ENCODE results near the gene CAV1. TPM values are rescaled to one million over a fixed set of nuclear protein-coding genes. Genes with fewer than 3 reads are reported as not detected.
"Not testable (repeated sequence)": the region's sequence is repeated elsewhere in the genome, so short reads cannot be mapped to it uniquely, and the experiment has no call there.

Gene CAV1
- total RNA-seq (ENCODE audit: low replicate concordance) = 14.4 and 56.1 TPM in 2 replicates
- long read RNA-seq, transcript CAV1-201 (3 exons, 2,704 nt) = major isoform, 82 of 200 reads
- long read RNA-seq, transcript CAV1-206 (3 exons, 1,653 nt) = minor isoform, 16 of 200 reads
- long read RNA-seq, transcript CAV1-202 (2 exons, 2,628 nt) = minor isoform, 67 of 200 reads
- long read RNA-seq, partial matches to known transcripts = 23 of 200 reads
- long read RNA-seq, other reads (novel, unspliced or antisense) = 9 of 200 reads

DNA sequence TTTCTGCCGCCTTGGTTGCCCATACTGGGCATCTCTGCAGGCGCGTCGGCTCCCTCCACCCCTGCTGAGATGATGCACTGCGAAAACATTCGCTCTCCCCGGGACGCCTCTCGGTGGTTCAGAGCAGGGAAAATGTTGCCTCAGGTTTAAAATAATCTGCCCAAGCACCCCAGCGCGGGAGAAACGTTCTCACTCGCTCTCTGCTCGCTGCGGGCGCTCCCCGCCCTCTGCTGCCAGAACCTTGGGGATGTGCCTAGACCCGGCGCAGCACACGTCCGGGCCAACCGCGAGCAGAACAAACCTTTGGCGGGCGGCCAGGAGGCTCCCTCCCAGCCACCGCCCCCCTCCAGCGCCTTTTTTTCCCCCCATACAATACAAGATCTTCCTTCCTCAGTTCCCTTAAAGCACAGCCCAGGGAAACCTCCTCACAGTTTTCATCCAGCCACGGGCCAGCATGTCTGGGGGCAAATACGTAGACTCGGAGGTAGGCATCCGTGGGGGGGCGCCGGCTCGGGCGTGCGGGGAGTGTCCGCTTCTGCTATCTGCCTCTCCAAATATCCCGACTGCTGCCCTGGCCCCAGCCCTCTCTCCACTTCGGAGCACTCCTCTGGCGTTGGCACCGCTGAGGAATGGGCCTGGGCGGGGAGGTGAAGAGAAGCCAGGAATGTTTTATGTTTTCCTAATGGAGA lies at the start of gene CAV1:
CAV1 (plus strand) TSS at position 428 of the 689 bp plus-strand sequence; CDS start at position 455, 27 bp downstream.
- no peak for TF ChIP-seq CTCF (conservative IDR thresholded peaks at IDR 0.05)
- Mint-ChIP-seq H3K27me3 (peaks cover 67% of the 10 kb centered on the region), H3K27ac (peak within 1 kb of the TSS; percentile 89), H3K4me1 (ENCODE audit: unreplicated experiment) (peaks cover 14% of the 10 kb centered on the region), H3K9me3 (no peaks in the 10 kb centered on the region), H3K4me3 (peak within 1 kb of the TSS; percentile 93), H3K36me3 (no peaks in the 10 kb centered on the region)
- DNase-seq (ENCODE audit: extremely low spot score, unreplicated experiment) = no peak

- Mint-ChIP-seq H3K4me3 (no peak overlapping the region), H3K4me1 (ENCODE audit: unreplicated experiment) (no peaks in the 10 kb centered on the region), H3K27me3 (no peaks in the 10 kb centered on the region), H3K36me3 (no peaks in the 10 kb centered on the region), H3K27ac (no peak overlapping the region), H3K9me3 (peaks cover 10% of the 10 kb centered on the region)
- TF ChIP-seq CTCF (conservative IDR thresholded peaks at IDR 0.05) = no peak
- DNase-seq (ENCODE audit: extremely low spot score, unreplicated experiment) = no peak
These were observed 47.2 kb upstream of the CAV1 start for GRCh38 chr7:116477625-116478024.

DNA sequence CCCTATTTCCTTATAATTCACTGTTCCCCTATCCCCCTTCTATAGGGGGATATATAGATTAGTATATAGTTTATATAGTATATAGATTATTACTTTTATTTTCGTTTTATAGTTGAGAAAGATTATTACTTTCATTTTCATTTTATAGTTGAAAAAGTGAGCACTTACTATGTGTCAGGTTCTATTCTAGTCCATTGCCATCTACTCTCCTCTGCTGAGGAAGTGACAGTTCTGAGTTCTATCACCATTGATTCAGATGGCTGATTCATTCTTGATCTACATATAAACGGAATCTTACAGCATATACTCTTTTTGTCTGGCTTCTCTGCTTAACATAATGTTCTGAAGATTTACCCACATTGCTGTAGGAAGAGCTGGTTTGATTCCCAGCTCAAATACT lies 46.0 kb upstream of the CAV1 start:
- Mint-ChIP-seq H3K27ac (no peak overlapping the region), H3K36me3 (no peaks in the 10 kb centered on the region), H3K27me3 (no peaks in the 10 kb centered on the region), H3K4me3 (no peak overlapping the region), H3K9me3 (peaks cover 10% of the 10 kb centered on the region), H3K4me1 (ENCODE audit: unreplicated experiment) (no peaks in the 10 kb centered on the region)
- no peak for DNase-seq (ENCODE audit: extremely low spot score, unreplicated experiment)
- TF ChIP-seq CTCF (conservative IDR thresholded peaks at IDR 0.05) = no peak

- TF ChIP-seq CTCF (conservative IDR thresholded peaks at IDR 0.05) = no peak
- no peak overlapping the region for H3K27ac Mint-ChIP-seq
- no peaks in the 10 kb centered on the region for H3K9me3 Mint-ChIP-seq
- no peaks in the 10 kb centered on the region for H3K36me3 Mint-ChIP-seq
- no peaks in the 10 kb centered on the region for H3K27me3 Mint-ChIP-seq
- no peak overlapping the region for H3K4me3 Mint-ChIP-seq
- no peaks in the 10 kb centered on the region for H3K4me1 Mint-ChIP-seq (ENCODE audit: unreplicated experiment)
- DNase-seq (ENCODE audit: extremely low spot score, unreplicated experiment) = no peak
These were observed 41.4 kb upstream of the CAV1 start for GRCh38 chr7:116483271-116483942.

DNA sequence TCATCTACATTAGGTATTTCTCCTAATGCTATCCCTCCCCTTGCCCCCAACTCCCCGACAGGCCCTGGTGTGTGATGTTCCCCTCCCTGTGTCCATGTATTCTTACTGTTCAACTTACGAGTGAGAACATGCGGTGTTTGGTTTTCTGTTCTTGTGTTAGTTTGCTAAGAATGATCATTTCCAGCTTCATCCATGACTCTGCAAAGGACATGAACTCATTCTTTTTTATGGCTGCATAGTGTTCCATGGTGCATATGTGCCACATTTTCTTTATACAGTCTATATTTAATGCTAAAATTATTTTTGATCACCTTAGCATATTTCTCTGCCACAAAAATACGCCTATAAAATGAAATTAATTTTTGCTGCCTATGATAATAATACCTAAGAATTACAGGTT lies 40.4 kb upstream of the CAV1 start:
- not testable (repeated sequence) for H3K36me3 Mint-ChIP-seq; H3K9me3 Mint-ChIP-seq; H3K4me3 Mint-ChIP-seq; DNase-seq (ENCODE audit: extremely low spot score, unreplicated experiment); H3K27ac Mint-ChIP-seq; H3K4me1 Mint-ChIP-seq (ENCODE audit: unreplicated experiment); H3K27me3 Mint-ChIP-seq
